ENCODE results near the gene CCDC148. TPM values are rescaled to one million over a fixed set of nuclear protein-coding genes. Genes with fewer than 3 reads are reported as not detected.

The CCDC148 gene
- total RNA-seq: not detected

DNA sequence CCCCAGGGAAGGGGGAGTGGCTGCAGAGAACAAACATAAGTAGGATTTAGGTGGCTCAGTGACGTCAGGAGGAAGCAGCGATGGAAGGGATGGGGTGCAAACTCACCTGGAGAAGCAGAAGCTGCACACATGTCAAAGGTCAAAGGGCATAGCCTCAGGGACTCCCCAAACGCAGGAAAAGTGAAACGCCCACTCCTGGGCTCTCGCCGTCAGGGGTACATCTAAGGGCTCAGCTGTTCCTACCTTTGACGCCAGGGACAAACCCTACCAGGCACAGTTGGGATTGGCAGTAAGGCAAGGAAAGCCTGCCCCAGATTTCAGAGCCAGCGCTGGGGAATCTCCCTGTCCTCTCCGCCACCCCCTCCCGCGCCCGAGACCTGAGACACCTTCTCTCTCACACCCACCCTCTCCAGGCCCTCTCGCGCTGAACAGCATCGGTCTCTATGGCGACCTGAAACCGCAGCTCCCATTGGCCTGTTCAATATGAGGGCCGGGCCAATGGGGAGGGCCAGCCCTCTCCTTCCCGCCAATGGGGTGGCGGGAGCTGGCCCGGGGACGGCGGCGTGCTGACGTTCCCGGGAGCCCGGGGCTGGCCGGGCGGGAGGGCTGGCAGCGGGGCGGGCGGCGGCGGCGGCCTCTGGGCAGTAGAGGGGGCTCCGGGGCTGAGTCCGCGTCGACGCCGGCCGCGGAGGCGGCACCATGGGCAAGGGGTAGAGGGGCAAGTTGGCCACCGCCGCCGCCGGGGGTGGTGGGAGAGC, at the start of gene CCDC148, which contains the start of gene PKP4:
CCDC148 (minus strand) TSS at position 445 of the 758 bp plus-strand sequence; CDS start at position 131, 314 bp downstream.
PKP4 (plus strand) TSS at position 644 of the 758 bp plus-strand sequence. CDS start 76,233 bp downstream, outside the sequence.
- H3K4me1 Mint-ChIP-seq (ENCODE audit: low read depth): peaks cover 25% of the 10 kb centered on the region
- DNase-seq (peak; percentile 94), ATAC-seq (peak; percentile 97)
- TF ChIP-seq, protein P1, sequence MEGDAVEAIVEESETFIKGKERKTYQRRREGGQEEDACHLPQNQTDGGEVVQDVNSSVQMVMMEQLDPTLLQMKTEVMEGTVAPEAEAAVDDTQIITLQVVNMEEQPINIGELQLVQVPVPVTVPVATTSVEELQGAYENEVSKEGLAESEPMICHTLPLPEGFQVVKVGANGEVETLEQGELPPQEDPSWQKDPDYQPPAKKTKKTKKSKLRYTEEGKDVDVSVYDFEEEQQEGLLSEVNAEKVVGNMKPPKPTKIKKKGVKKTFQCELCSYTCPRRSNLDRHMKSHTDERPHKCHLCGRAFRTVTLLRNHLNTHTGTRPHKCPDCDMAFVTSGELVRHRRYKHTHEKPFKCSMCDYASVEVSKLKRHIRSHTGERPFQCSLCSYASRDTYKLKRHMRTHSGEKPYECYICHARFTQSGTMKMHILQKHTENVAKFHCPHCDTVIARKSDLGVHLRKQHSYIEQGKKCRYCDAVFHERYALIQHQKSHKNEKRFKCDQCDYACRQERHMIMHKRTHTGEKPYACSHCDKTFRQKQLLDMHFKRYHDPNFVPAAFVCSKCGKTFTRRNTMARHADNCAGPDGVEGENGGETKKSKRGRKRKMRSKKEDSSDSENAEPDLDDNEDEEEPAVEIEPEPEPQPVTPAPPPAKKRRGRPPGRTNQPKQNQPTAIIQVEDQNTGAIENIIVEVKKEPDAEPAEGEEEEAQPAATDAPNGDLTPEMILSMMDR (IDR thresholded peaks at IDR 0.05): no peak
- H3K4me3 Mint-ChIP-seq: peak within 1 kb of the TSS; percentile 94
- no peaks in the 10 kb centered on the region for H3K9me3 Mint-ChIP-seq
- ChIA-PET CTCF (interaction anchor here (1.0 to 1.6 kb wide), 5 partner anchors 9 to 432 kb away, joined by 3 read pairs; no protein-coding TSS in a partner anchor), POLR2A (interaction anchor here (0.6 to 0.8 kb wide), 3 partner anchors 33 to 1282 kb away, joined by 3 read pairs; no protein-coding TSS in a partner anchor)
- peaks cover 12% of the 10 kb centered on the region for H3K27me3 Mint-ChIP-seq
- intact Hi-C loops (cut with micrococcal nuclease): loop anchor here (5.0 kb wide), 1 partner anchor 269 kb away; no protein-coding TSS in a partner anchor
- peak within 1 kb of the TSS; percentile 87 for H3K27ac Mint-ChIP-seq
- peaks cover 8% of the 10 kb centered on the region for H3K36me3 Mint-ChIP-seq (ENCODE audit: low read depth)

DNA sequence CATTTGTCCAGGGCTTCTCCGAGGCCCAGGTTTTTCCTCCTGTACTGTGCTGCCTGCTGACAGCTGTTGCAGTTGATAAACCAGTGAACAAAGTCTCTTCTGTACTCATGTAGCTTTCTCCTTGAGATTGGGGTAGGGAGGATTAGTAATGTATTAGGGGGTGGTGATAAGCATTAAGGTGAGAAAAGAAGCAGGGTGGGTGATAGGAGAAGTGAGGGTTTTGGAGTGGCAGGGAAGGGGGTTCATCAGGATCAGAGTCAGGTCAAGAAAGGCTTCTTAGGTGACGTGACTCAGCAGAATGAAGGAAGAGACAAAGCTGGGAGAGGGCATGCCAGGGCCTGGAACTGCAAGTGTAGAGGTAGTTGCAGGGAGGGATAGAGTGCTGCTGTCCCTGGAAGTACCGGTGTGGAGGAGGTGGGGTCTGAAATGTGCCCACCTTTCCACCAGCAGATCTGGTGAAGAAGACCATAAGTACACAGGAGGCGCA, 48.9 kb upstream of the CCDC148 start:
- DNase-seq (no peak), ATAC-seq (no peak)
- peaks cover 12% of the 10 kb centered on the region for H3K4me1 Mint-ChIP-seq (ENCODE audit: low read depth)
- H3K27ac Mint-ChIP-seq: no peak overlapping the region
- TF ChIP-seq, protein P1 (IDR thresholded peaks at IDR 0.05): no peak
- H3K4me3 Mint-ChIP-seq: no peak overlapping the region
- H3K36me3 Mint-ChIP-seq (ENCODE audit: low read depth): peaks cover 5% of the 10 kb centered on the region
- intact Hi-C loops (cut with micrococcal nuclease): no loop called here
- H3K27me3 Mint-ChIP-seq: no peaks in the 10 kb centered on the region
- H3K9me3 Mint-ChIP-seq: no peaks in the 10 kb centered on the region
- POLR2A ChIA-PET: interaction anchor here (0.9 kb wide), 1 partner anchor 189 kb away, joined by 3 read pairs; no protein-coding TSS in a partner anchor
- CTCF ChIA-PET: no interaction called here

DNA sequence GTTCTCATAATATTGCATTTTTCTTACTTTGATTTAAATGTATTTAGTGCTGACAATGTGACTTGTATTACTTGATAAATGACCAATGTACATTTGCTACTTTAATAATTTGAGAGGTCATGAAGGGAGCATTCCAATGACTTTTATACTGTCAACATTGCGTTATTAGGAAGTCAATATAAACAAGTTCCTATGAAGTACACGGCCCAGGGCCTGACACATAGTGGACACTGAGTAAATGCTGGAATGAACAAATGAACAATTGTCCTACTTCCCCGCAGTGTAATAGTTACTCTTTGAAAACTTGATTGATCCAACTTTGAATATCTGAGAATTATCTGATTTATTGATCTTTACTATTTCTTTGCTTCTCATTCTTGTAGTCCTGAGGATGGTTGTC, 47.5 kb upstream of the CCDC148 start:
- H3K36me3 Mint-ChIP-seq (ENCODE audit: low read depth): peaks cover 3% of the 10 kb centered on the region
- ChIA-PET POLR2A (no interaction called here), CTCF (no interaction called here)
- no peaks in the 10 kb centered on the region for H3K27me3 Mint-ChIP-seq
- intact Hi-C loops (cut with micrococcal nuclease): no loop called here
- no peak overlapping the region for H3K27ac Mint-ChIP-seq
- TF ChIP-seq, protein P1 (IDR thresholded peaks at IDR 0.05): no peak
- ATAC-seq (no peak), DNase-seq (no peak)
- no peak overlapping the region for H3K4me3 Mint-ChIP-seq
- no peaks in the 10 kb centered on the region for H3K9me3 Mint-ChIP-seq
- H3K4me1 Mint-ChIP-seq (ENCODE audit: low read depth): peaks cover 6% of the 10 kb centered on the region

DNA sequence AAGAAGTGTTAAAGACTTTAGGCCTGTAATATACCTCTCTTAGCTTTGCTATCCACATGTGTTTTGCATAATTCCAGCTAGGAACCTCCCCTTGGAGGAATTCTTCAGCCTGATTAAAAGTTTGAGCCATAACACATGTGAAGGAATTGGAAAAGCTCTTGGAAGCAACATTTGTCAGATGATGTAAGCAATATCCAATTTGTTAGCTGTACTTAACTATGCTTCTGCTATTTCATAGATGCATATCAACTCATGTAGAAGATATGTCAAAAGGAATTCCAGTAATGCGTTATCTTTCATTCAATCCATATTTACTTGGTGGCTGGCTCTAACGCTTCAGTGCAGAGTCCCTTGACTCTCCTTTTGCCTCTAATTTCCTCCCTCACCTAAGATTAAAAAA, 46.4 kb upstream of the CCDC148 start:
- H3K27ac Mint-ChIP-seq: no peak overlapping the region
- H3K36me3 Mint-ChIP-seq (ENCODE audit: low read depth): peaks cover 7% of the 10 kb centered on the region
- DNase-seq (no peak), ATAC-seq (no peak)
- H3K9me3 Mint-ChIP-seq: no peaks in the 10 kb centered on the region
- POLR2A ChIA-PET: no interaction called here
- CTCF ChIA-PET: no interaction called here
- no peak overlapping the region for H3K4me3 Mint-ChIP-seq
- TF ChIP-seq, protein P1 (IDR thresholded peaks at IDR 0.05): no peak
- intact Hi-C loops (cut with micrococcal nuclease): no loop called here
- no peaks in the 10 kb centered on the region for H3K27me3 Mint-ChIP-seq
- peaks cover 6% of the 10 kb centered on the region for H3K4me1 Mint-ChIP-seq (ENCODE audit: low read depth)

DNA sequence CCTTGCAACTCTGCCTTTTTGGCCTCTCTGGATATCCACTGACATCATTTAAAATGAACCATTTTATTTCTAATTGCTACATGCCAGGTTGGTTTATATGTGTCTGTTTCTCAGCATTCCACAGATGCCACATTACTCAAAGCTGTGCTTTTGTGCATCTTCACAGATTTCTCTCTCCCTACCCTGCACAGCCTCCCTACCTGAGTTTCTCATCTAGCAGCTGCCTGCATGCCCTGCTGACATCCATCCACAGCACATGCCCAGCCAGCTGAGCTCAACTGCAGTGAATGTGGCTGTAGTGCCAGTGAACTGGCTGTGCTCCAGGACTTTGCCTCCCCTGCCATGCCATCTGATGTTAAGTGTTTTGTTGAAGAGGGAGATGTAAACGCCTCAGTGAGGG, 44.7 kb upstream of the CCDC148 start:
- H3K4me3 Mint-ChIP-seq: no peak overlapping the region
- POLR2A ChIA-PET: no interaction called here
- ATAC-seq (no peak), DNase-seq (no peak)
- H3K4me1 Mint-ChIP-seq (ENCODE audit: low read depth): peaks cover 1% of the 10 kb centered on the region
- H3K27me3 Mint-ChIP-seq: no peaks in the 10 kb centered on the region
- TF ChIP-seq, protein P1 (IDR thresholded peaks at IDR 0.05): no peak
- H3K27ac Mint-ChIP-seq: no peak overlapping the region
- intact Hi-C loops (cut with micrococcal nuclease): no loop called here
- peaks cover 5% of the 10 kb centered on the region for H3K36me3 Mint-ChIP-seq (ENCODE audit: low read depth)
- no peaks in the 10 kb centered on the region for H3K9me3 Mint-ChIP-seq
- CTCF ChIA-PET: no interaction called here

Measured in activated CD8-positive, alpha-beta T cell treated with anti-CD3 and anti-CD28 coated beads for 36 hours (primary cell).